HS-27A (cell line): ENCODE data around the gene LHX1.

Experiments used
- DNase-seq: peaks from one replicate; pipeline ENCODE4 v3.0.0-alpha.2; 2012; ENCODE audit warnings: low read depth, missing footprints

The LHX1 gene

GRCh38 chr17:36937001-36937958 is at the start of gene LHX1:
TSS of gene LHX1 (plus strand) at chr17:36937475. CDS start at chr17:36938198, 723 bp downstream.
- DNase-seq = no peak

GRCh38 chr17:36888236-36888951 is 48.9 kb upstream of the LHX1 start:
- no peak for DNase-seq

- DNase-seq = no peak
Measured at GRCh38 chr17:36889770-36890349, 47.4 kb upstream of the LHX1 start.

- no peak for DNase-seq
Measured at GRCh38 chr17:36890398-36891168, 46.7 kb upstream of the LHX1 start.

- no peak for DNase-seq
Measured at GRCh38 chr17:36892112-36892838, 45.0 kb upstream of the LHX1 start.

- DNase-seq = no peak
Measured at GRCh38 chr17:36894177-36894576, 43.1 kb upstream of the LHX1 start.

GRCh38 chr17:36894925-36895324 is 42.4 kb upstream of the LHX1 start:
- no peak for DNase-seq

- no peak for DNase-seq
Measured at GRCh38 chr17:36899250-36900159, 37.8 kb upstream of the LHX1 start.

- DNase-seq = no peak
Measured at GRCh38 chr17:36900160-36900512, 37.1 kb upstream of the LHX1 start.

- no peak for DNase-seq
Measured at GRCh38 chr17:36901506-36901905, 35.8 kb upstream of the LHX1 start.

- DNase-seq = no peak
Measured at GRCh38 chr17:36907407-36907806, 29.9 kb upstream of the LHX1 start.

GRCh38 chr17:36910513-36910912 is 26.8 kb upstream of the LHX1 start:
- DNase-seq = no peak

GRCh38 chr17:36911001-36911400 is 26.3 kb upstream of the LHX1 start:
- DNase-seq = no peak

- no peak for DNase-seq
Measured at GRCh38 chr17:36913132-36913531, 24.1 kb upstream of the LHX1 start.

- DNase-seq = no peak
Measured at GRCh38 chr17:36918211-36918691, 19.0 kb upstream of the LHX1 start.

- no peak for DNase-seq
Measured at GRCh38 chr17:36919407-36919968, 17.8 kb upstream of the LHX1 start.

- DNase-seq = no peak
Measured at GRCh38 chr17:36920032-36921005, 17.0 kb upstream of the LHX1 start.

- DNase-seq = no peak
Measured at GRCh38 chr17:36921095-36921851, 16.0 kb upstream of the LHX1 start.
